Stimulated activated CD4-positive, alpha-beta T cell treated with anti-CD3 and anti-CD28 coated beads, Interleukin-4, amount 100 ng/mL, for 1 hour (primary cell): Measurements from ENCODE around the gene HSPA8.
"Not testable (repeated sequence)": the region's sequence is repeated elsewhere in the genome, so short reads cannot be mapped to it uniquely, and the experiment has no call there.

Source experiments
- DNase-seq: peaks from one replicate; pipeline ENCODE4 v3.0.0-alpha.2; 2020

The HSPA8 gene

DNA sequence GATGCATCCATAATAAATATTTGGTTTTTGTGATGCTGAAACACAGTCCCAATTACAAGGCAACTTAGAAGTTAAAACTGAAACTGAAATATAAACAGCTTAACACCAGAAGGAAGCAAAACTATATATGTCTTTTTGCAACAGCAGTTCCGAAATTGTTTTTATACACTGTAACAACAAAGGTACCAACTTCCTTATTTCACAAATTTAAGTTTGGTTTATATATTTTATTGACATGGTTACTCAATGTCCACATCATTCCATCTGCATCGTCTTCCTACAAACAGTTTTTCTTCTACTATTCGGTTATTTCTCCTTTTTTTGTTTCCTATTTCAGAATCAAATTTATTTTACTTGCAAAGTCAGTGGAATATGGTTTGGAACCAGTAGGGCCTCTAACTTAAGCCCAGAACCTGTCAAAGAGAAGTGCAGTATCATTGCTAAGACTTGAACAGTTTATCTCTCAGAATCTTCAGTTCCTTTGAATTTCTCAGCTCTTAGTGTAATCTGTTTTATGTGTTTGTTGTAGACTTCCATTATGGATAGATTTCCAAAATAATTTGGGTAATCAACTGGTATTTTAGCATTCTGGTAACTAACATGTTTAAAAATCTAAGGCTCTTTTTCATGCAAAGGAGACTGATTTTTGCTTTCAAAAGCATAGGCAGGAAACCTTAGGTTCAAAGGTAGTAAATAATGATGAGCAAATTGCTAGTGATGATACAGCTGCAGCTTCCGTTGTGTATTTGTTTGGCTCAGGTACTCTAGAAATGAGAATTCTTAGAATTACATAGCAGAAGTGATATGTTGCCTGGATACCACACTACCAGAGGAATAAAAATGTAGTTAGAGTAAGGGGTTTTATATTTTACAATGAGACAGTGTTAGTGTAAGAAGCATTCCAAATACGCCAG, 8.2 kb upstream of the HSPA8 start:
- no peak for DNase-seq

DNA sequence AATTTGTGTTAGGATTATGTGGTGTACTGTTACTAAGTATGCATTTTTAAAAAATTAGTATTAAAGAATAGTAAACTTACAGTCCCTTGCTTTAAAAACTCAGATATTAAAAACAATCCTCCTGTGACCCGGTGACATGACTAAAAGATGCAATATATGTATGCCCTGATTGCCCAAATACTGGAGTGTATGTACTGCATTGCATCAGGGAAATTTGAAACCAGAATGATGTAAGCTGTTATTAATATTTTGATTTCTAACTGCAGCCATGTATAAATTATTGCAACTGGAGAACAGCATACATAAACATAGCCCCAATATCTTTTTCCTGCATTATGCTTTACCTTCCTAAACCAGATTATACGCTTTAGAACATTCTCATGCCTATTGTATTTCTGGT, 3.7 kb upstream of the HSPA8 start:
- DNase-seq, result no peak

- no peak for DNase-seq
Measured at GRCh38 chr11:123063826-123064657, 2.1 kb upstream of the HSPA8 start.

DNA sequence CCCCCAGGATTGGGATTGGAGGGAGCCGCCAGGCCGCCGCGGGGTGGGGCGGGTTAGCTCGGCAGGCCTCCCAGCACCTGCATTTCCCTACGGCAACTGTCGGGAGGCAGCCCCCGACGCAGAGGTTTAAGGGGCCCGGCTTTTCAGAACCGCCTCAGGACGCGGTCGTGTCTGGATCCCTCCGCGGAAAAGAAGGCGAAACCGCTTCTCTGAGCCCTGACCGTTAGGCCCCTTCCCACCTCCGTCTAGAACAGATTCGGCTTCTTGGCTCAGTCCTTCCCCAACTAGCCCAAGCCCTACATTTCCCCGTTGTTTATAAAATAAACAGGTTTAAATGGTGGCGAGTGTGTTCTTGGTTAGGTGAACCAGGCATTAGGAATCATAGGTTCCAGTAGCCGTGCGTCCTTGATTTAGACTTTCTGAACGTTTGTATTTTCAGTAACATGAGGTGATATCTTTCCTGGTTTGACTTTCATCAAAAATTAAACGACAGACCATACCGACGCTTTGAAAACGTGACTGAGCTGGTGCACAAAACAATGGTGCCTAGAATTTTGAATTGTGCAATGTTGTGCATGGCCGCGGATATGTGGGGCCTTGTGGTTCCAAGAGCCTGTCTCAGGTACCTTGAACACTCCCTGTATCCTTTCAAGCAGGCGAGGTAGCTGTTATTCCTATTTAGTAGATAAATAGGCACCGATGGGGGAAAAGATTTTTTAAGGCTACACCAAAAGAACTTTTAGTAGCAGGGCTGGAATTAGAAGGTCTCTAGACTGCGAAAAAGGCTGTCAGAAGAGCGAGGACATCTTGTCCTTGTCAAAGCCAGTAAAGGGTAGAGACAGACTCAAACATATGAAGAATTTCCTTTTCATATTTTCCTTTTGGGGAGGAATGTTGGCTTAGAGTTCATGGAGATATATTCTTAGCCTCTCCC, 1.2 kb upstream of the HSPA8 start:
- DNase-seq, result no peak

GRCh38 chr11:123062158-123062891, 389 bp upstream of the HSPA8 start:
- peak; percentile 99 for DNase-seq

GRCh38 chr11:123060277-123061000, 1.5 kb downstream of the HSPA8 start:
- peak; percentile 36 for DNase-seq

GRCh38 chr11:123059041-123059920, 2.7 kb downstream of the HSPA8 start:
- DNase-seq, result not testable (repeated sequence)

DNA sequence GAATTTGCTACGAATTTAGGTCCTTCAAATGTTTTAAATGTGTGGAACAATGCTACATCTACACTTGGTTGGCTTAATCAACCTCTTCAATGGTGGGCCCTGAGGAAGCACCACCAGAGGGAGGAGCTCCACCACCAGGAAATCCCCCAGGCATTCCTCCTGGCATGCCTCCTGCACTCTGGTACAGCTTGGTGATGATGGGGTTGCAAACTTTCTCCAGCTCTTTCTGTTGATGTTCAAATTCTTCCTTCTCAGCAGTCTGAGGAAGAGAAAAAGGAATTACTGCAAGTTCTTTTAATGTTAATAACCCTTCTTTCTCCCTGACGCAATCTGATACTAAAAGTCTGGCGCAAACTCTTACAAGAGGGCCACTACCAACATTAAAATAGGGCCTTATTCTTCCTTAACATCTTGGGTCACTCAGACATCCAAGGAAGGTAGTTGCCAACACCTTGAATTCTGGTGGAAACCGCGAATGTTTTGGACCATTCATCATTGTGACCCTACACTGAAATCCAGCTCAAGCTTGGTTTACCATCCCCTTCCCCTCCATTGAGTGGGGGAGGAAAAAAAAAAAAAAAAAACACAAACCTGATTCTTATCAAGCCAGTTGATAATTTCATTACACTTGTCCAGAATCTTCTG, 4.2 kb downstream of the HSPA8 start:
- DNase-seq, result no peak

DNA sequence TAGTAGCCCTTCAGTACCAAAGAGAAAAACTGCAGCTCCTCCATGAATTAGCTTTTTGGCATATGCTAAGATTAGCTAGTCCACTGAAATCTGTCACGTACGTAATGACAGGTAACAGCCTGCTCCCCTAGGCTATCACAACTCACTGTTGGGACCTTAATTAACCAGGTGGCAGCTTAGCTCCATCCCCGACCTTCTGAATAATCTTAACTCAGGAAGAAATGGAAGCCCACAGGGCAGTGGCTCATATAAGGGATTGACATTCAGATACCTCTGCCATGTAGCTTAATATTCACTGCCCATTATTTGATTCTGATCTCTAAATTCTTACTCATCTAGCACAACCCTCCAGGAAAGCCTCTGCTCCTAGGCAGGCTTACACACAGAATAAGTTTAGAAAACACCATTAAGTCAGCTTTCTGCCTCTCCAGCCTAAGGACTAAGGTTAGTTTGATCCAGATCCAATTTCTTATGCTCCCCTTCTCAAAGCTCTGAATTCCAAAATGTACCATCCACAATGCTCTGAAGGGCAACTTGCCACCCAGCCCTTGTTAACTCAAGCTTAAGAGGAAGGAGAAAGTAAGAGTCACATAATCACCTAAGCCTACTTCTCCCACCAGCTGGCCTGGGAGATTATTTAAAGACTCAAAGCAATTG, 5.0 kb downstream of the HSPA8 start:
- no peak for DNase-seq

- no peak for DNase-seq
Measured at GRCh38 chr11:123055191-123055901, 6.6 kb downstream of the HSPA8 start.

DNA sequence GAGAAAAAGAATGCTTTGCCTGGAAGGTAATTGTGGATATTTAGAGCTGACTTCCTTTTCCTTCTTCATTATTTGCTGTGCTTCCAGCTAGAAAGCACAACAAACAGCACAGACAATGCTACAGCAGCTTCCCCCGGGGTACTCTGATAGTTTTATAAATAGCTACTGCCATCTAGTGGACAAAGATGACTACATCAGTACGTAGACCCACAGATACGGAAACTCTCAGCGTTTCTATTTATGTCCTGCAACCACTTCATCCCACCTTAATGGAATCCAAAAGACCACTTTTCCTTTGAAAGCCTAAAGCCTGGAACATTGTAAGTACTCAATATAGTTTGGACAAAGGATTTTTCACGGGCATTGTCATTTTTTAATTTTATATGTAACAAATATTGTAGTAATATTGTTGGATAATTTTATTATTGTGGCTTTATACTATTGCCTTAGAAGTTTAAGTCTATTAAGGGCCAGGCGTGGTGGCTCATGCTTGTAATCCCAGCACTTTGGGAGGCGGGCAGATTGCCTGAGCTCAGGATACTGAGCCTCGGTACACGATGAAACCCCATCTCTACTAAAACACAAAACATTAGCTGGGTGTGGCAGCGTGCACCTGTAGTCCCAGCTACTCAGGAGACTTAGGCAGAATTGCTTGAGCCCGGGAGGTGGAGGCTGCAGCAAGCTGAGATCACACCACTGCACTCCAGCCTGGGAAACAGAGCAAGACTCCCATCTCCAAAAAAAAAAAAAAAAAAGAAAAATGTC, 7.5 kb downstream of the HSPA8 start:
- DNase-seq, result no peak

GRCh38 chr11:123052901-123053721, 8.8 kb downstream of the HSPA8 start:
- no peak for DNase-seq

GRCh38 chr11:123051634-123052033, 10.3 kb downstream of the HSPA8 start:
- no peak for DNase-seq

GRCh38 chr11:123051146-123051545, 10.8 kb downstream of the HSPA8 start:
- DNase-seq, result no peak

DNA sequence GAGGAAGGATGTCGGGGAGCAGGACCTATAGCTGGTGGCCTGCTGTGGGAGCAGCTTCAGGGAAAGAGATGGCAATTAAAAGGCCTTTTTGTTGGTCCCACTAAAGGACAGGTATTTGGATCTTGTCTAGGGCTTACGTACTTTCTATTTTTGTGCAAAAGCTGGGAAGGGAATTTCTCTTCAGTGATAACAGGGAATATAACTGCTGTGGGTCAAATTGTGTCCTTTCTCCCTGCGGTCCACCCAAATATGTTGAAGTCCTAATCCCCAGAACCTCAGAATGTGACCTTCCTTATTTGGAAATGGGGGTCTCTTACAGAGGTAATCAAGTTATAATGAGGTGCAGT, 14.0 kb downstream of the HSPA8 start:
- no peak for DNase-seq

- DNase-seq, result no peak
Measured at GRCh38 chr11:123047266-123047946, 14.5 kb downstream of the HSPA8 start.
